Measurements from ENCODE around the gene SLC9A7. TPM values are rescaled to one million over a fixed set of nuclear protein-coding genes. Genes with fewer than 3 reads are reported as not detected.

Gene SLC9A7
- total RNA-seq, 1 donor from 2014 or later, result 8.9 TPM

- DNase-seq (ENCODE audit: low spot score), result no peak
Measured at GRCh38 chrX:46703980-46704379, 54.9 kb downstream of the SLC9A7 start.

- DNase-seq (ENCODE audit: low spot score), result no peak
Measured at GRCh38 chrX:46698691-46699090, 60.2 kb downstream of the SLC9A7 start.

- no peak for DNase-seq (ENCODE audit: low spot score)
Measured at GRCh38 chrX:46695491-46695890, 63.4 kb downstream of the SLC9A7 start.

GRCh38 chrX:46694549-46694948, 64.4 kb downstream of the SLC9A7 start:
- no peak for DNase-seq (ENCODE audit: low spot score)

GRCh38 chrX:46693149-46693548, 65.8 kb downstream of the SLC9A7 start:
- no peak for DNase-seq (ENCODE audit: low spot score)

- no peak for DNase-seq (ENCODE audit: low spot score)
Measured at GRCh38 chrX:46690818-46691217, 68.1 kb downstream of the SLC9A7 start.

GRCh38 chrX:46687619-46688018, 71.3 kb downstream of the SLC9A7 start:
- DNase-seq (ENCODE audit: low spot score), result no peak

- peak; percentile 46 for DNase-seq (ENCODE audit: low spot score)
Measured at GRCh38 chrX:46686003-46686645, 72.8 kb downstream of the SLC9A7 start.

GRCh38 chrX:46683048-46683447, 75.9 kb downstream of the SLC9A7 start:
- DNase-seq (ENCODE audit: low spot score), result no peak

- DNase-seq (ENCODE audit: low spot score), result no peak
Measured at GRCh38 chrX:46681849-46682248, 77.1 kb downstream of the SLC9A7 start.

GRCh38 chrX:46678232-46678631, 80.7 kb downstream of the SLC9A7 start:
- DNase-seq (ENCODE audit: low spot score), result no peak

- DNase-seq (ENCODE audit: low spot score), result no peak
Measured at GRCh38 chrX:46676399-46677356, 82.2 kb downstream of the SLC9A7 start.

- DNase-seq (ENCODE audit: low spot score), result no peak
Measured at GRCh38 chrX:46673620-46674359, 85.1 kb downstream of the SLC9A7 start.

GRCh38 chrX:46670316-46670715, 88.6 kb downstream of the SLC9A7 start:
- DNase-seq (ENCODE audit: low spot score), result no peak

GRCh38 chrX:46666831-46667230, 92.1 kb downstream of the SLC9A7 start:
- no peak for DNase-seq (ENCODE audit: low spot score)

GRCh38 chrX:46665232-46666152, 93.4 kb downstream of the SLC9A7 start:
- DNase-seq (ENCODE audit: low spot score), result no peak

GRCh38 chrX:46662188-46662958, 96.5 kb downstream of the SLC9A7 start:
- DNase-seq (ENCODE audit: low spot score), result no peak

- DNase-seq (ENCODE audit: low spot score), result no peak
Measured at GRCh38 chrX:46653482-46653881, 105.4 kb downstream of the SLC9A7 start.

GRCh38 chrX:46649421-46650260, 109.3 kb downstream of the SLC9A7 start:
- no peak for DNase-seq (ENCODE audit: low spot score)

- DNase-seq (ENCODE audit: low spot score), result no peak
Measured at GRCh38 chrX:46648660-46649059, 110.3 kb downstream of the SLC9A7 start.

Measured in ureter (tissue), 1 donor.